D341Med (cell line): ENCODE measurements around the gene KRTAP10-1.
"Not testable (repeated sequence)": the region's sequence is repeated elsewhere in the genome, so short reads cannot be mapped to it uniquely, and the experiment has no call there.

Experiments used
- DNase-seq: peaks from one replicate; pipeline ENCODE4 v3.0.0; 2012; ENCODE audit warnings: low spot score

Gene KRTAP10-1

GRCh38 chr21:44503006-44503889 lies 36.7 kb downstream of the KRTAP10-1 start:
- DNase-seq, result not testable (repeated sequence)

- no peak for DNase-seq
Observed at GRCh38 chr21:44502171-44502958, 37.6 kb downstream of the KRTAP10-1 start.

- DNase-seq, result no peak
Observed at GRCh38 chr21:44500111-44500510, 39.9 kb downstream of the KRTAP10-1 start.

- DNase-seq, result no peak
Observed at GRCh38 chr21:44499631-44500030, 40.4 kb downstream of the KRTAP10-1 start.

- no peak for DNase-seq
Observed at GRCh38 chr21:44499211-44499560, 40.8 kb downstream of the KRTAP10-1 start.

DNA sequence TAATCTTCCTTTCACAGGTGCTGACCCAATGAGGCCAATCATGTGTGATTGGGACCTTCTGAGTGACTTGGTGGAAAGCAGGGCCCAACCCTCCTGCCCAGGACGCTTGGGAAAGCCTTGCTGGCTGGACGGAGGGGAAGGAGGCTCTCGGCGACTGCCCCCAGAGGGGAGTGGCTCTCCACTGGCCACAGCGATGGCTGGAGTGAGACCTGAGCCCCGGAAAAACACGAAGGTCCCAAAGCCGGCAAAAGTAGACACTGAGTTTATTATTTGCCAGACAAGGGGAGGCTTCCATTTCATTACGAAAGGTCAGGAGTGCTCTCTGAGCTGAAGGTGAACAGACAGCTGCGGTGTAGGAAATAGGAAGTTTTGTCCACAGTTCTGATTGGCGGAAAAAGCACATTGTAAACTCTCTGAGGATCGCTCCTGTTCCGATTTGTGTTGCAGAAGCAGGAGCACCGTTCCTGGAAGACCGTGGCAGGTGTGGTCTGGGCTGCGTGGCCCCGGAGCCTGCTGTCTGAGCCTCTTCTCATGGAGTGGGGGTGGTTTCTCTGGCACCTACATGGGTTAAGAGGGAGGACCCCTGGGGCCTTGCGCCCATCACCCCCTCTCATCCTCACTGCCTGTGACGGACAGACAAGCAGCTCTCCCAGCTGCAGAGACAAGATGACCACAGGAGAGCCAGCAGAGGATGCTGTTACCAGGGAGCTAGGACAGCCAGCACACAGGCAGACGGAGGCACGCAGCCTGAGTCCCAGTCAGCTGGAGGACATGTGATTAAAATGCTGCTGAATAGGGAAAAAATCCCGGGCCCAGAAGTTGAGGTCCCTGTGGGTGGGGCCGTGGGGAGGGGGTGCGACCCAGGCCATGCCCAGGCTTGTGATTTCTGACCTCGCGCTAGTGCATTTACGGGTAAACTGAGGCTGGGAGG lies 41.5 kb downstream of the KRTAP10-1 start:
- no peak for DNase-seq

- DNase-seq, result no peak
Observed at GRCh38 chr21:44497703-44498126, 42.3 kb downstream of the KRTAP10-1 start.

GRCh38 chr21:44496564-44497550 lies 43.1 kb downstream of the KRTAP10-1 start:
- DNase-seq, result no peak

GRCh38 chr21:44495611-44496563 lies 44.1 kb downstream of the KRTAP10-1 start:
- DNase-seq, result no peak

DNA sequence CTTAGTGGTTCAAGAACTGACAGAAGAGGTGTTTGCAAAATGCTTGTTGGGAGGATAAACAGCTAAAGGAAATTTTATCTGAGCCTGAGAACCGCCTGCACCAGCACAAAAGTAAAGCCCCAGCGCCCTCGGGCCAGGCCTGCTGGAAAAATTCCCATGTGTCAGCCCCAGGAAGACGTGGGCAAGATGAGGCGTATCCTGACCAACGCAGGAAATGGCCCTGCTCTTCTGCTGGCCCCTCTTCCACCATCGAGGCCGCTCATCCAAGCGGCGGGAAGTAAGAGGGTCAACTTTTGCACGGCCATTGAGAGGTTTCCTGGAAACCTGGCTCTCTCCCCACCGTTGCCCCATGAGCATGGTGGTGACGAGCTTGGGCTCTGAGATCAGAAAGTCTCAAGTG lies 45.0 kb downstream of the KRTAP10-1 start:
- DNase-seq, result no peak

DNA sequence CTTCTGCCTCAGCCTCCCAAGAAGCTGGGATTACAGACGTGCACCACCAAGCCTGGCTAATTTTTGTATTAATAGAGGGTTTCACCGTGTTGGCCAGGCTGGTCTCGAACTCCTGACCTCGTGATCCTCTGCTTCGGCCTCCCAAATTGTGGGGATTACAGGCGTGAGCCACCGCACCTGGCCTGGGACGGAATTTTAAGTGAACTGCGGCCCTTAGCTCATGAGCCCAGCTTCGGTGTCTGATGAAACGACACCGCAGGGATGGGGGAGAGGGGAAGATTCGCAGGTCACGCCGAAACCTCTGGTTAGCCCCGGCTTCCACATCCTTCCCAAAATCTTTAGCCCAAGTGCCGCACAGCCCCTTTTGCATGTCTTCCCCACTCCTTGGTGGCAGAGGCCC lies 45.6 kb downstream of the KRTAP10-1 start:
- no peak for DNase-seq

DNA sequence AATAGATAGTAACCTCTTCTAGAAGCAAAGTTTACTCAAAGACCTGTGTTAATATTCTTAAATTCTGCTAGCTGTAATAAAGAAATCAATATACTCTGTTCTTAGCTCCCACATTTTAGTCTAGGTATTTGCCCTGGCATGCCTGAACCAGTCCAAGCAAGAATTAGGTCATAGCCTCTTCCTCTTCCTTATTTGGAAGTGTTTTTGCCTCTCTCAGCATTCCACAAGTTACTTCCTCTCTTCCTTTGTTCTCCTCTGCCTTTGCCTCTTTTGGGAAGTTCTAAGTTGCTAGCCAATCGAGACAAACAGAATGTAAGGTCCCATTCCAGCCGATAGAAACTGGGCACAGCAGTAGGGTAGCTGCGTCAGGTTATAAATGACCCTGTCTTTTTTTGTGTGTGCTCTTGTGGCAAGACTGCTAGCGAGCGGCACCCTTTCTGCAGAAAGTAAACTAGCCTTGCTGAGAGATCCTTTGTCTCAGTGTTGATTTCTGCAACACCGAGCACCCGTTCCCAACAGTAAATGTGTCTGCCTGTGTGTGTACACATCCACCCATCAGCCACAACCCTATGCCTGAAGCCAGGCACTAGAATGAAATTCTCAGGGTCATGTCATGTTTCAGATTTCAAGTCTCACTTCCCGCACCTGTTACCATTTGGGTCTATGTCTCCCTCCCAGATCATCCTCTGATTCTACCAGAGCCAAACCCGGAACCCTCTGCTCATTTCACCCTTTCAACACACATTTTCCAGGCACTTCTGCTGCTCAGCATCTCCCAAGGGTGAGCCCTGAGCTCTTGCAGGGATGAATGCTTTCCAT lies 47.2 kb downstream of the KRTAP10-1 start:
- no peak for DNase-seq

- DNase-seq, result no peak
Observed at GRCh38 chr21:44490816-44491215, 49.2 kb downstream of the KRTAP10-1 start.

- no peak for DNase-seq
Observed at GRCh38 chr21:44490405-44490804, 49.6 kb downstream of the KRTAP10-1 start.

- no peak for DNase-seq
Observed at GRCh38 chr21:44489962-44490361, 50.0 kb downstream of the KRTAP10-1 start.
